Stimulated activated CD4-positive, alpha-beta T cell treated with anti-CD3 and anti-CD28 coated beads, TNF-alpha, amount 100 ng/mL, for 1 hour (primary cell): ENCODE results near the gene P2RX2.

Experiments used
- DNase-seq, 3 donors: peaks; one replicate each; pipeline ENCODE4 v3.0.0-alpha.2; 2020; ENCODE audit warnings: low read depth in 3 of 3, low spot score in 1 of 3

The P2RX2 gene

GRCh38 chr12:132602572-132603239, 15.9 kb upstream of the P2RX2 start:
- DNase-seq = no peak

- DNase-seq = no peak
Observed at GRCh38 chr12:132603240-132604150, 15.1 kb upstream of the P2RX2 start.

- no peak for DNase-seq
Observed at GRCh38 chr12:132604151-132604618, 14.4 kb upstream of the P2RX2 start.

GRCh38 chr12:132604668-132605441, 13.7 kb upstream of the P2RX2 start:
- DNase-seq = no peak

GRCh38 chr12:132605892-132606291, 12.7 kb upstream of the P2RX2 start:
- DNase-seq = no peak

- no peak for DNase-seq
Observed at GRCh38 chr12:132606466-132606865, 12.1 kb upstream of the P2RX2 start.

GRCh38 chr12:132606927-132607326, 11.6 kb upstream of the P2RX2 start:
- no peak for DNase-seq

GRCh38 chr12:132608231-132609171, 10.1 kb upstream of the P2RX2 start:
- no peak for DNase-seq

GRCh38 chr12:132610051-132610759, 8.4 kb upstream of the P2RX2 start, which contains the start of gene LRCOL1:
Gene LRCOL1 (minus strand): TSS chr12:132610582. CDS start chr12:132606251, 4,331 bp downstream.
- DNase-seq = no peak

- DNase-seq = no peak
Observed at GRCh38 chr12:132610866-132611602, 7.5 kb upstream of the P2RX2 start.

- no peak for DNase-seq
Observed at GRCh38 chr12:132611620-132612019, 7.0 kb upstream of the P2RX2 start.

- DNase-seq = no peak
Observed at GRCh38 chr12:132614029-132614428, 4.5 kb upstream of the P2RX2 start.

GRCh38 chr12:132614861-132615578, 3.6 kb upstream of the P2RX2 start:
- DNase-seq = peak; percentile 57 to 72 (median 59)

- DNase-seq = no peak
Observed at GRCh38 chr12:132615579-132616038, 3.0 kb upstream of the P2RX2 start.

- DNase-seq = no peak
Observed at GRCh38 chr12:132617135-132617701, 1.4 kb upstream of the P2RX2 start.

GRCh38 chr12:132617822-132618682, 524 bp upstream of the P2RX2 start:
- no peak for DNase-seq

GRCh38 chr12:132619071-132619385, 452 bp downstream of the P2RX2 start:
- no peak for DNase-seq
